Medulla oblongata (tissue), 1 donor: ENCODE measurements around the gene ANTXR1.
"Not testable (repeated sequence)": the region's sequence is repeated elsewhere in the genome, so short reads cannot be mapped to it uniquely, and the experiment has no call there.

Experiments
- DNase-seq: peaks from one replicate; pipeline ENCODE4 v3.0.0-alpha.2; 2015; ENCODE audit errors: extremely low spot score

Gene ANTXR1

GRCh38 chr2:69227716-69228115, 214.7 kb downstream of the ANTXR1 start:
- no peak for DNase-seq

- not testable (repeated sequence) for DNase-seq
These were observed 218.0 kb downstream of the ANTXR1 start for GRCh38 chr2:69230946-69231345.

- no peak for DNase-seq
These were observed 218.8 kb downstream of the ANTXR1 start for GRCh38 chr2:69231612-69232277.

GRCh38 chr2:69235835-69236234, 222.9 kb downstream of the ANTXR1 start:
- not testable (repeated sequence) for DNase-seq

- DNase-seq = no peak
These were observed 224.2 kb downstream of the ANTXR1 start for GRCh38 chr2:69237070-69237670.

GRCh38 chr2:69238449-69239031, 225.6 kb downstream of the ANTXR1 start:
- no peak for DNase-seq

GRCh38 chr2:69241093-69241492, 228.1 kb downstream of the ANTXR1 start:
- no peak for DNase-seq

GRCh38 chr2:69241664-69242514, 228.9 kb downstream of the ANTXR1 start:
- DNase-seq = no peak

GRCh38 chr2:69242651-69243051, 229.7 kb downstream of the ANTXR1 start:
- no peak for DNase-seq

- DNase-seq = no peak
These were observed 230.7 kb downstream of the ANTXR1 start for GRCh38 chr2:69243652-69244051.

GRCh38 chr2:69244882-69245281, 231.9 kb downstream of the ANTXR1 start:
- no peak for DNase-seq

- no peak for DNase-seq
These were observed 234.6 kb downstream of the ANTXR1 start for GRCh38 chr2:69247583-69247982.

- no peak for DNase-seq
These were observed 235.3 kb downstream of the ANTXR1 start for GRCh38 chr2:69248232-69248631.

- no peak for DNase-seq
These were observed 238.0 kb downstream of the ANTXR1 start for GRCh38 chr2:69250981-69251380.

- no peak for DNase-seq
These were observed 239.0 kb downstream of the ANTXR1 start for GRCh38 chr2:69251943-69252342.

GRCh38 chr2:69253112-69253511, 240.1 kb downstream of the ANTXR1 start:
- peak; percentile 9 for DNase-seq

- peak; percentile 75 for DNase-seq
These were observed 240.8 kb downstream of the ANTXR1 start for GRCh38 chr2:69253611-69254301.

- no peak for DNase-seq
These were observed 242.8 kb downstream of the ANTXR1 start for GRCh38 chr2:69255760-69256159.

GRCh38 chr2:69259994-69260591, 247.1 kb downstream of the ANTXR1 start:
- not testable (repeated sequence) for DNase-seq

GRCh38 chr2:69260666-69261065, 247.7 kb downstream of the ANTXR1 start:
- DNase-seq = no peak

GRCh38 chr2:69269330-69269729, 256.4 kb downstream of the ANTXR1 start:
- DNase-seq = no peak
